Astrocyte of the cerebellum (primary cell): ENCODE results near the gene ARL8B.
A peak's percentile ranks its signal among the peaks of the same experiment; 100 is the strongest.

Experiments
- DNase-seq: peaks from one replicate; pipeline ENCODE4 v3.0.0-alpha.2; 2011; ENCODE audit warnings: low read depth
- H3K4me3 ChIP-seq: 2 replicates; pipeline ENCODE4 v1.5.1; 2011; ENCODE audit warnings: mild to moderate bottlenecking, low read depth, low read length, moderate library complexity
- CTCF ChIP-seq: IDR thresholded peaks from 2 replicates; pipeline ENCODE4 v1.5.1; 2012; ENCODE audit warnings: low read length, low read depth, moderate library complexity, mild to moderate bottlenecking; ENCODE audit errors: missing control alignments
- in situ Hi-C: cut with HindIII; loops from 2 replicates; pipeline ENCODE4 v1.10.0; 2017; ENCODE audit warnings: low sequenced_read_pairs

Gene ARL8B

GRCh38 chr3:5190147-5190791 is 68.2 kb downstream of the ARL8B start:
- in situ Hi-C loops = no loop called here
- no peak overlapping the region for H3K4me3 ChIP-seq
- no peak for DNase-seq
- no peak for TF ChIP-seq CTCF

- in situ Hi-C loops = no loop called here
- no peak overlapping the region for H3K4me3 ChIP-seq
- no peak for DNase-seq
- TF ChIP-seq CTCF = no peak
These were observed 69.6 kb downstream of the ARL8B start for GRCh38 chr3:5191555-5192304.

- no peak for TF ChIP-seq CTCF
- DNase-seq = no peak
- no peak overlapping the region for H3K4me3 ChIP-seq
- in situ Hi-C loops = no loop called here
These were observed 70.7 kb downstream of the ARL8B start for GRCh38 chr3:5192571-5193365.

- no peak for DNase-seq
- in situ Hi-C loops = no loop called here
- TF ChIP-seq CTCF = no peak
- H3K4me3 ChIP-seq = no peak overlapping the region
These were observed 72.2 kb downstream of the ARL8B start for GRCh38 chr3:5194341-5194740.

- in situ Hi-C loops = no loop called here
- H3K4me3 ChIP-seq = no peak overlapping the region
- no peak for TF ChIP-seq CTCF
- DNase-seq = peak; percentile 38
These were observed 72.9 kb downstream of the ARL8B start for GRCh38 chr3:5194801-5195509.

GRCh38 chr3:5195605-5196004 is 73.5 kb downstream of the ARL8B start:
- no peak overlapping the region for H3K4me3 ChIP-seq
- in situ Hi-C loops = no loop called here
- DNase-seq = no peak
- no peak for TF ChIP-seq CTCF
